Thyroid gland (tissue), 4 donors: Measurements from ENCODE around the gene DUSP5. TPM values are rescaled to one million over a fixed set of nuclear protein-coding genes. Genes with fewer than 3 reads are reported as not detected.

Experiments used
- DNase-seq, 2 donors: peaks; one replicate each; pipeline ENCODE4 v3.0.0-alpha.2; 2019
- H3K27ac ChIP-seq, 3 donors: fragments of 200-600 bp; sonication (generic); 1 replicate in 2 of 3; 2 replicates in 1 of 3; pipeline ENCODE4 v1.5.1; 2016 to 2019; ENCODE audit warnings: mild to moderate bottlenecking in 1 of 3, moderate library complexity in 1 of 3
- H3K27me3 ChIP-seq: fragments of 200-600 bp; sonication (generic); one replicate; pipeline ENCODE4 v1.5.1; 2019
- H3K36me3 ChIP-seq, 2 donors: fragments of 200-600 bp; sonication (generic); one replicate each; pipeline ENCODE4 v1.5.1; 2016 to 2019
- H3K4me1 ChIP-seq, 2 donors: fragments of 200-600 bp; sonication (generic); one replicate each; pipeline ENCODE4 v1.5.1; 2017 to 2019
- H3K4me3 ChIP-seq, 3 donors: fragments of 200-600 bp; sonication (generic); replicated peaks in 1 of 3; 1 replicate in 2 of 3; 2 replicates in 1 of 3; pipeline ENCODE4 v1.5.1; 2016; ENCODE audit warnings: mild to moderate bottlenecking in 1 of 3
- H3K9me3 ChIP-seq: fragments of 200-600 bp; sonication (generic); one replicate; pipeline ENCODE4 v1.5.1; 2017
- CTCF ChIP-seq, 6 experiments: fragments of 200-600 bp in 3 of 6; fragments of 450-650 bp in 3 of 6; sonication (generic) in 3 of 6; IDR thresholded peaks; one replicate each; pipeline ENCODE4 v1.5.1; 2016 to 2019; ENCODE audit warnings: antibody characterized with exemption in 6 of 6, mild to moderate bottlenecking in 2 of 6, inconsistent platforms in 1 of 6, moderate library complexity in 1 of 6
- POLR2A ChIP-seq, 2 donors: fragments of 450-650 bp; IDR thresholded peaks; one replicate each; pipeline ENCODE4 v1.6.1; 2017; ENCODE audit warnings: antibody characterized with exemption in 2 of 2, mild to moderate bottlenecking in 2 of 2, moderate library complexity in 1 of 2
- WGBS, 2 donors: methylation state at CpG; one replicate each; pipeline ENCODE4 v1.1.5; 2017; 5-methylcytosine and 5-hydroxymethylcytosine counted together
- intact Hi-C: fragments of 100-400 bp; cut with DNase I; formaldehyde crosslinking; loops from one replicate; pipeline ENCODE4 v1.15.1; 2023
- total RNA-seq, 4 donors: library from RNA; depleted of rRNA; stranded (reverse); fragments of >200 nt; gene quantifications; one replicate each; pipeline ENCODE4 v1.2.3, GENCODE V29; 2016

The DUSP5 gene
- total RNA-seq, 4 donors from 2014 or later, result 2.1 to 14.2 (median 7.1) TPM

DNA sequence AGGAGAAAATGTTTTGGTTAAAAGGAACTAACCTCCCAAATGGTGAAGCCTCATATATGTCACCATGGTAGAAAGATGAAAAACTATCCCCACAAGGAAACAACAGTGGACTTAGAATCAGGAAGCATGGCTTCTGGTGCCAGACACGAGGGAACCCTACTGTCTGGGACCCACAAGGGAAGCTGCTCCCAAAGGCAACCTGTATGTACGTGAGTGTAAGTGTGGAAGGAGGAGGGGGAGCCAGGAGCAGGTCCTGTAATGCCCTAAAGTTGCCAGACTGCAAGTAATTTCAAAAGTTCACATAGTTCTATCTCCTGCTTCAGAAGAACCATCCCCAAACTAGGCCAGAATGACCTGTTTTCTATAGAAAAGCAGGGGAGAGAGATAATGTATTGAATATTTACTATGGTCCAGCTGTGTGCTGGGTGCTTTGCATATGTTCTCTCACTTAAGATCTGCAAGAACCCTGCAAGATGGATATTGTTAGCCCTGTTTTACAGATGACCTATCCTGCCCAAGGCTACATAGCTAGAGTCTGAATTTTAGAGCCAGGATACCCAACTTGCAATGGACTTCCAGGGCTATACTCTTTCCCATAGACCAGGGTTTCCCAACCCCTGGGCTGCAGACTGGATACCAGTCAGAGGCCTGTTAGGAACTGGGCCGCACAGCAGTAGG is 19.2 kb downstream of the DUSP5 start:
- no peak overlapping the region for H3K4me3 ChIP-seq
- 79 to 85% methylated on average over 2 to 3 of the region's 3 CpGs for WGBS, 2 donors
- H3K27ac ChIP-seq, result no peak overlapping the region
- no peak for DNase-seq
- intact Hi-C loops, result no loop called here
- H3K4me1 ChIP-seq, result no peaks in the 10 kb centered on the region
- H3K27me3 ChIP-seq, result no peaks in the 10 kb centered on the region
- H3K36me3 ChIP-seq, result no peaks in the 10 kb centered on the region
- H3K9me3 ChIP-seq, result no peaks in the 10 kb centered on the region
- TF ChIP-seq POLR2A (IDR thresholded peaks at IDR 0.05) (no peak), CTCF (IDR thresholded peaks at IDR 0.05) (no peak)

GRCh38 chr10:110522365-110522988 is 24.8 kb downstream of the DUSP5 start:
- WGBS, 2 donors, result 88 to 95% methylated on average over 4 of the region's 4 CpGs
- no peaks in the 10 kb centered on the region for H3K4me1 ChIP-seq
- H3K36me3 ChIP-seq, result no peaks in the 10 kb centered on the region
- no peaks in the 10 kb centered on the region for H3K9me3 ChIP-seq
- no peak for DNase-seq
- intact Hi-C loops, result no loop called here
- TF ChIP-seq CTCF (IDR thresholded peaks at IDR 0.05), result no peak
- no peak for TF ChIP-seq POLR2A (IDR thresholded peaks at IDR 0.05)
- H3K27me3 ChIP-seq, result no peaks in the 10 kb centered on the region
- H3K27ac ChIP-seq, result no peak overlapping the region
- H3K4me3 ChIP-seq, result no peak overlapping the region

DNA sequence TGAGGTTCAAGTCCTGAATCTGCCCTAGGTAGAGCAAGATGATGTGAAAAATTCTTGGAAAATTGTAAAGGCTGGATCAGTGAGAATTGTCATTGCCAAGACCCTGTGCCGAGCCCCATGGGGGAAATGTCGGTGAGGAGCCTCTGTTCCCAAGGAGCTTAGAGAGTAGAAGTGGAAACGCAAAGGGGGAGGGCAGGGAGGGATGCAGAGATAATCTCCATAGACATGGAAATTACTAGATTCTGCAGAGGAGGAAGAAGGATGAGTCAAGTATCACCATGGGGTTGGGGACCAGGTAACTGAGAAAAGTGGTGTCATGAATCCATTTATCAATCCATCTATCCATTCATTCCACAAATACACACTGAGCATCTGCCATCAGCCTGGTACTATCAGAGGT is 26.0 kb downstream of the DUSP5 start:
- Histone ChIP-seq H3K9me3 (no peaks in the 10 kb centered on the region), H3K4me1 (no peaks in the 10 kb centered on the region), H3K27ac (no peak overlapping the region), H3K27me3 (no peaks in the 10 kb centered on the region), H3K36me3 (no peaks in the 10 kb centered on the region), H3K4me3 (no peak overlapping the region)
- intact Hi-C loops, result no loop called here
- DNase-seq, result no peak
- 74 to 76% methylated on average over 3 of the region's 3 CpGs for WGBS, 2 donors
- TF ChIP-seq POLR2A (IDR thresholded peaks at IDR 0.05) (no peak), CTCF (IDR thresholded peaks at IDR 0.05) (no peak)

DNA sequence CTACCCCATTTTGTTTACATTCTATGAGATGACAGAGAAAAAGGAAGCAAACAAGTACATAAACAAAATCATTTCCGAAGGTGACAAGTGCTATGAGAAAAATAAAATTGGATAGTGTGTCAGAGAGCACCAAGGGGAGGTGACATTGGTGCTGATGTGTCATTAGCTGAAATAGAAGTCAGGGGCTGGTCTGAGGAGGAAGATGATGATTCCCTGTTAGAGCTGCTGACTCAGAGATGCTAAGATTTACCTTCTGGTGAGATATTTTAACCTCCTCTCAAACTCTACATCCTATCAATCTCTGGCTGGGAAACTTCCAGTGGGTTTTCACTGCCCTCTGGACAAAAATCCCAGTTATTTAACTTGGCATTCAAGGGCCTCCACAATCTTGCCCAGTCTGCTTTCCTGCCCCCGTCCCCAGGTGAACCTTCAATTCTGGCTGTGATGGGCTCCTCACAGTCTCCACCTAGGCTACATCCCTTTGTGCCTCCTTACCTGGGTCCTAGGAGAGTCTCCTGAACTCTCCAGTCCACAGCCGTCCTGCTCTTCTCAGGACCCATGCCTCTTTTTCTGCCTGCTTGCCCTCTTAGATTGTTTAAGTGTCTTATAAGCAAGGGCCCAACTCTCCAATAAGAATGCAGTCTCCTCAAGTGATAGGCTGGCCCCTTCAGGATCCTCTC is 26.6 kb downstream of the DUSP5 start:
- Histone ChIP-seq H3K4me1 (no peaks in the 10 kb centered on the region), H3K27me3 (no peaks in the 10 kb centered on the region), H3K4me3 (no peak overlapping the region), H3K9me3 (no peaks in the 10 kb centered on the region), H3K27ac (no peak overlapping the region), H3K36me3 (no peaks in the 10 kb centered on the region)
- WGBS, 2 donors, result 86 to 88% methylated on average over 3 of the region's 3 CpGs
- no peak for DNase-seq
- TF ChIP-seq CTCF (IDR thresholded peaks at IDR 0.05) (no peak), POLR2A (IDR thresholded peaks at IDR 0.05) (no peak)
- intact Hi-C loops, result no loop called here

GRCh38 chr10:110524859-110525232 is 27.1 kb downstream of the DUSP5 start:
- H3K9me3 ChIP-seq, result no peaks in the 10 kb centered on the region
- no peak overlapping the region for H3K27ac ChIP-seq

More at GRCh38 chr10:110524859-110525232, 27.1 kb downstream of the DUSP5 start:
- no peaks in the 10 kb centered on the region for H3K27me3 ChIP-seq
- H3K4me1 ChIP-seq, result peaks cover 4% of the 10 kb centered on the region in 2 donors
- H3K36me3 ChIP-seq, result no peaks in the 10 kb centered on the region
- DNase-seq, result no peak
- 66 to 83% methylated on average over 2 of the region's 2 CpGs for WGBS, 2 donors
- TF ChIP-seq CTCF (IDR thresholded peaks at IDR 0.05), result no peak
- intact Hi-C loops, result no loop called here
- no peak overlapping the region for H3K4me3 ChIP-seq
